Stimulated activated CD8-positive, alpha-beta memory T cell treated with anti-CD3 and anti-CD28 coated beads, Interleukin-4, amount 100 ng/mL, for 4 hours (primary cell): Measurements from ENCODE around the gene GRPEL2.

Experiments used
- DNase-seq, 2 donors: peaks; one replicate each; pipeline ENCODE4 v3.0.0-alpha.2; 2020; ENCODE audit warnings: low read depth in 2 of 2, low spot score in 1 of 2

GRPEL2 gene

GRCh38 chr5:149345147-149345891 lies at the start of gene GRPEL2:
TSS of gene GRPEL2 (plus strand) at chr5:149345499. CDS start at chr5:149345540, 41 bp downstream.
- peak; percentile 67 to 82 for DNase-seq

- no peak for DNase-seq
Observed at GRCh38 chr5:149297340-149298025, 47.8 kb upstream of the GRPEL2 start.

- DNase-seq: no peak
Observed at GRCh38 chr5:149298163-149298562, 47.1 kb upstream of the GRPEL2 start.

GRCh38 chr5:149298842-149299404 lies 46.4 kb upstream of the GRPEL2 start:
- DNase-seq: no peak

- no peak for DNase-seq
Observed at GRCh38 chr5:149299451-149300054, 45.7 kb upstream of the GRPEL2 start.

GRCh38 chr5:149300441-149300840 lies 44.9 kb upstream of the GRPEL2 start:
- no peak for DNase-seq

GRCh38 chr5:149301049-149301743 lies 44.1 kb upstream of the GRPEL2 start:
- no peak for DNase-seq

- no peak for DNase-seq
Observed at GRCh38 chr5:149301744-149302380, 43.4 kb upstream of the GRPEL2 start.

GRCh38 chr5:149302641-149303040 lies 42.7 kb upstream of the GRPEL2 start:
- DNase-seq: no peak

- DNase-seq: no peak
Observed at GRCh38 chr5:149303210-149303609, 42.1 kb upstream of the GRPEL2 start.

- no peak for DNase-seq
Observed at GRCh38 chr5:149304195-149305078, 40.9 kb upstream of the GRPEL2 start.

- no peak for DNase-seq
Observed at GRCh38 chr5:149309354-149309753, 35.9 kb upstream of the GRPEL2 start.

- DNase-seq: no peak
Observed at GRCh38 chr5:149310488-149310887, 34.8 kb upstream of the GRPEL2 start.

- no peak for DNase-seq
Observed at GRCh38 chr5:149310947-149311658, 34.2 kb upstream of the GRPEL2 start.

GRCh38 chr5:149313151-149313841 lies 32.0 kb upstream of the GRPEL2 start:
- DNase-seq: no peak

GRCh38 chr5:149314571-149315111 lies 30.7 kb upstream of the GRPEL2 start:
- DNase-seq: no peak

GRCh38 chr5:149315753-149316152 lies 29.5 kb upstream of the GRPEL2 start:
- no peak for DNase-seq
